22Rv1 (cell line): Measurements from ENCODE around the gene KANSL1.

Experiments
- H3K27ac ChIP-seq: fragments of 450-650 bp; 2 replicates; pipeline ENCODE4 v1.5.1; 2017
- CTCF ChIP-seq: fragments of 450-650 bp; IDR thresholded peaks from 2 replicates; pipeline ENCODE4 v1.5.1; 2017; ENCODE audit warnings: mild to moderate bottlenecking
- ZFX ChIP-seq: fragments of 450-650 bp; IDR thresholded peaks from 2 replicates; pipeline ENCODE4 v1.6.1; 2017; ENCODE audit warnings: antibody characterized with exemption, borderline replicate concordance

The KANSL1 gene

GRCh38 chr17:46124695-46125592, 68.3 kb downstream of the KANSL1 start:
- H3K27ac ChIP-seq, result no peak overlapping the region
- no peak for TF ChIP-seq ZFX

DNA sequence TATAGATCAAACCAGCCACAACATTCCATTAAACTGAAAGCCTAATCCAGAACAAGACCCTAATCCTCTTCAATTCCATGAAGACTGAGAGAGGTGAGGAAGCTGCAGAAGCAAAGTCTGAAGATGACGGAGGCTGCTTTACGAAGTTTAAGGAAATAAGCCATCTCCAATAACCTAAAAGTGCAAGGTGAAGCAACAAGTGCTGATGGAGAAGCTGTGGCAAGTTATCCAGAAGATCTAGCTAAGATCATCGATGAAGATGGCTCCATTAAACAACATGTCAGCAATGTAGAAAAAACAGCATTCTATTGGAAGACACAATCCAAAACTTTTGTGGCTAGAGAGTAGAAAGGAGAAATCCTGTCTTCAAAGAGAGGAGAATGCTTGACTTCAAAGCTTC, 69.6 kb downstream of the KANSL1 start:
- no peak for TF ChIP-seq CTCF
- no peak for TF ChIP-seq ZFX
- H3K27ac ChIP-seq, result no peak overlapping the region

DNA sequence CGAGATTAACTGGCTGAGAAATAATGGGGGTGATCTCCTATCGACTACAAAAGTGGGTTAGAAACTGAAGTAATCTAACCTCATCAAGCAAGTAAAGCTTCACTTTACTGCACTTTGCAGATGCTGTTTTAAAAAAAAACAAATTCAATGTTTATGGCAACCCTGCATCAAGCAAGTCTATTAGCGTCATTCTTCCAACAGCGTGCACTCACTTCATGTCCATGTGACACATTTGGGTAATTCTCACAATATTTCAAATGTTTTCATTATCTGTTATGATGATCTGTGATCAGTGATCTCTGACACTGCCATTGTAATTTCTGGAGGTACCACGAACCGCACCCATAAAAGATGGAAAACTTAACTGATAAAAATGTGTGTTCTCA, 70.8 kb downstream of the KANSL1 start:
- TF ChIP-seq ZFX, result no peak
- TF ChIP-seq CTCF, result no peak
- no peak overlapping the region for H3K27ac ChIP-seq

- H3K27ac ChIP-seq, result no peak overlapping the region
- TF ChIP-seq CTCF, result no peak
- TF ChIP-seq ZFX, result no peak
These were observed 71.3 kb downstream of the KANSL1 start for GRCh38 chr17:46121841-46122485.

DNA sequence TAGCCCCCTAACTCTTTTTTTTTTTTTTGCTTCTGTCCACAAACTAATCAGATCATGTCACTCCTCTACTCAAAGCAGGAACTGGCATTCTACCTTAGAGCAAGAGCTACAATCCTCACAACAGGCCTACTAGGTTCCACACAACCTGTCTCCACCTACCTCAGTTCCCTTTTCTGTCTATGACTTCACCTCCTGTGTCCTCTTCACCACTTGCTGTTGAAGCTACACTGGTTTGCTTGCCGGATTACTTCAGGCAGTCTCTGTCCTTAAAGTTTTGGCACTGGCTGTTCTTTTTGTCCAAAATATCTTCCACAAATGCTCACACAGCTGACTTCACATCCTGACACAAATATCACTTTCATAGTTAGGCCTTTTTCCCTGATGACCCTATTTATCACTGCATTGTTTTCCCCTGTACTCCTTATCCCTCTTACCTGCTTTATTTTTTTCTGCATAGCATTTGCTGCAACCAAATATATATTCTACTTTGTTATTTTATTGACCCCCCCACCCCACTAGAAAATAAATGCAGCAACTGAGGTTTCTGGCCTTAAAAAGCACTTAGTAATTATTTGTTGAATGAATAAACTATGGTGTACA, 72.0 kb downstream of the KANSL1 start:
- TF ChIP-seq ZFX (no peak), CTCF (no peak)
- no peak overlapping the region for H3K27ac ChIP-seq

- H3K27ac ChIP-seq, result no peak overlapping the region
These were observed 72.7 kb downstream of the KANSL1 start for GRCh38 chr17:46120537-46120936.

GRCh38 chr17:46120078-46120477, 73.2 kb downstream of the KANSL1 start:
- H3K27ac ChIP-seq, result no peak overlapping the region
- TF ChIP-seq CTCF (no peak), ZFX (no peak)

More at GRCh38 chr17:46120537-46120936, 72.7 kb downstream of the KANSL1 start:
- no peak for TF ChIP-seq ZFX
- TF ChIP-seq CTCF, result no peak
